Suprapubic skin (tissue), 4 donors: Measurements from ENCODE around the gene SIL1.

Experiments used
- EP300 ChIP-seq: sonication (generic); formaldehyde crosslinking; IDR thresholded peaks from one replicate; pipeline ENCODE4 v1.6.1; 2017; ENCODE audit warnings: antibody characterized with exemption
- POLR2A ChIP-seq, 2 donors: fragments of 450-650 bp; IDR thresholded peaks; one replicate each; pipeline ENCODE4 v1.6.1; 2017; ENCODE audit warnings: antibody characterized with exemption in 2 of 2, mild to moderate bottlenecking in 2 of 2, moderate library complexity in 2 of 2
- POLR2AphosphoS5 ChIP-seq, 3 donors: sonication (generic); formaldehyde crosslinking; IDR thresholded peaks; one replicate each; pipeline ENCODE4 v1.6.1; 2017; ENCODE audit warnings: antibody characterized with exemption in 3 of 3
- TF ChIP-seq, protein P1 (sequence below), 2 donors: fragments of 200-600 bp in 1 of 2; fragments of 450-650 bp in 1 of 2; sonication (generic) in 1 of 2; IDR thresholded peaks; one replicate each; pipeline ENCODE4 v1.5.1; 2016 to 2019; ENCODE audit warnings: antibody characterized with exemption in 2 of 2, mild to moderate bottlenecking in 1 of 2, moderate library complexity in 1 of 2

DNA sequence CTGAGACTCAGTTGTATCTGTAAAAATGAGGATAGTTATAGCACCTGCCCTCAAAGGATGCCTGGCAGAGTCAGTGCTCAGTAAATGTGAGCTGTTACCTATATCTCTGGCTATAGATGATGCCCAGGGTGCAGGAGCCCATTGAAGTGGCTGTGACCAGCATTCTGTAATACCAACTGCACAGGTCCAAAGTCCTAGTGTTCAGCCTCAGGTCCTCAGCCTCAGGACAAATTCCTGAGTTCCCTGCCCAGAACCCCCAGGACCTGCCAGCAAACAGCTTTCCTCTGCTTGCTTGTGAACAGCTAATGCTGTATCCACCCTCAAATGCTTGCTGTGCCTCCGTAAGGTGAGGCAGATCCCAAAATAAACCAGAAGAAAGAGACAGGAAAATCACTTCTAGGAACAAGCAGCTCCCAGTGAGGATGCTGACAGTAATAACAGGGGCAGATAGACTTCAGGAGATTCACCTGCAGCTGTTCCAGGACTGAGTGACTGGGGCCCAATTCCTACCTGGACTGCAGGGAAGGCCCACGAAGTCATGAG, 80.8 kb downstream of the SIL1 start:
- TF ChIP-seq, protein P1, sequence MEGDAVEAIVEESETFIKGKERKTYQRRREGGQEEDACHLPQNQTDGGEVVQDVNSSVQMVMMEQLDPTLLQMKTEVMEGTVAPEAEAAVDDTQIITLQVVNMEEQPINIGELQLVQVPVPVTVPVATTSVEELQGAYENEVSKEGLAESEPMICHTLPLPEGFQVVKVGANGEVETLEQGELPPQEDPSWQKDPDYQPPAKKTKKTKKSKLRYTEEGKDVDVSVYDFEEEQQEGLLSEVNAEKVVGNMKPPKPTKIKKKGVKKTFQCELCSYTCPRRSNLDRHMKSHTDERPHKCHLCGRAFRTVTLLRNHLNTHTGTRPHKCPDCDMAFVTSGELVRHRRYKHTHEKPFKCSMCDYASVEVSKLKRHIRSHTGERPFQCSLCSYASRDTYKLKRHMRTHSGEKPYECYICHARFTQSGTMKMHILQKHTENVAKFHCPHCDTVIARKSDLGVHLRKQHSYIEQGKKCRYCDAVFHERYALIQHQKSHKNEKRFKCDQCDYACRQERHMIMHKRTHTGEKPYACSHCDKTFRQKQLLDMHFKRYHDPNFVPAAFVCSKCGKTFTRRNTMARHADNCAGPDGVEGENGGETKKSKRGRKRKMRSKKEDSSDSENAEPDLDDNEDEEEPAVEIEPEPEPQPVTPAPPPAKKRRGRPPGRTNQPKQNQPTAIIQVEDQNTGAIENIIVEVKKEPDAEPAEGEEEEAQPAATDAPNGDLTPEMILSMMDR (IDR thresholded peaks at IDR 0.05): no peak
- TF ChIP-seq POLR2A (IDR thresholded peaks at IDR 0.05) (no peak), EP300 (no peak), POLR2AphosphoS5 (IDR thresholded peaks at IDR 0.05) (no peak)
